ENCODE results near the gene GSTM4.

The GSTM4 gene

DNA sequence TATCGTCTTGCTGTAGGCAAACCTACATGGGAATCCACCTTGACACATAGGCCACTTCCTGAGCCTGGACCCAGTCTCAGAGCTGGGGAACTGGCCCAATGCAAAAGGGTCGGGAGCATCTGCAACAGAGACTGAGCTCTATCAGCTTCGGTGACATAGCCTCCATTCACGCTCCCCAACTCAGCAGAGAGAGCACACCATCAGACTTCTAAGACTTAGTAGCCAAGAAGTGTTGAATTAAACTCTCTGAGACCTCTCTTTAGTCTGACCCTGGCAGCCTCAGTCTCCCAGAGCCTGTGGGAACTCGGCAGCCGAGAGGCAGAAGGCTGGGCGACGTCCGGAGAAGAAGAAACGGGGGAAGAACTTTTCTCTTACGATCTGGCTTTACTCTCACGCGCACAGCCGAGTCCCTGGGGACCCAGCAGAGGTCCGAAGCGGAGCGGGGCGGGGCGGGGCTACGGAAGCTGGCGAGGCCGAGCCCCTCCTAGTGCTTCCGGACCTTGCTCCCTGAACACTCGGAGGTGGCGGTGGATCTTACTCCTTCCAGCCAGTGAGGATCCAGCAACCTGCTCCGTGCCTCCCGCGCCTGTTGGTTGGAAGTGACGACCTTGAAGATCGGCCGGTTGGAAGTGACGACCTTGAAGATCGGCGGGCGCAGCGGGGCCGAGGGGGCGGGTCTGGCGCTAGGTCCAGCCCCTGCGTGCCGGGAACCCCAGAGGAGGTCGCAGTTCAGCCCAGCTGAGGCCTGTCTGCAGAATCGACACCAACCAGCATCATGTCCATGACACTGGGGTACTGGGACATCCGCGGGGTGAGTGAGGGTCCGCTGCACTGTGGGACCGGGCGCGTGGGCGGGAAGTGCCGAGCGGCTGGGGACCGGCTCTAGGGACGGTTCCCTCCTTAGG is at the start of gene GSTM4:
Gene GSTM4 (plus strand): TSS at position 485 of the 905 bp plus-strand sequence. CDS start 291 bp downstream, at position 776.
- peak; percentile 81 for DNase-seq

- no peak for DNase-seq
These were observed 46.0 kb upstream of the GSTM4 start for GRCh38 chr1:109609881-109610280.

GRCh38 chr1:109610609-109611307 is 45.1 kb upstream of the GSTM4 start:
- no peak for DNase-seq

DNA sequence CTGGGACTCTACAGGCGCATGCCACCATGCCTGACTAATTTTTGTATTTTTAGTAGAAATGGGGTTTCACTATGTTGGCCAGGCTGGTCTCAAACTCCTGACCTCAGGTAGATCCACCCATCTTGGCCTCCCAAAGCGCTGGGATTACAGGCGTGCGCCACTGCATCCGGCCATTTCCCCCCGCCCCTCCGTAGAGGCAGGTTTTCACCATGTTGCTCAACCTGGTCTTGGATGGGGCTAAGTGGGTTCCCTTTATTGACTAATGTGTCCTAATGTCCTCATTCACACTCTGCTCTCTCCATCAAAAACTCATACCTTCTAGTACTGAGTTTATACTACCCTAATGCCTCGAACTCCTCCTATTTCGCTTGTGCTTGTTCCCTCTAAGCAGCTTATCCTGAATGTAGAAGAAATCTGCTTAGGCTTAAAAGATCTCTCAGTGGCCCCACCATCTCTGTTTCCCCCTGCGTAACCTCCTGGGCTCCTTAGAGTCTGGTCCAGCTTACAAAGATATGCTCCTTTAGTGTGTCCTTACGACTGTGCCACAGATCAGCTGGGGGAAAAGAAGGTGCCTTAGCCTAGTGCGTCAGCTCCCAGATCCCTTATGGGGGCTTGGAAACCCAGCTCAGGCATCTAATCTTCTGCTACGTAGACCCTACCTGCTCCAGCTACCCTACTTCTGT is 44.5 kb upstream of the GSTM4 start:
- DNase-seq: peak; percentile 98

DNA sequence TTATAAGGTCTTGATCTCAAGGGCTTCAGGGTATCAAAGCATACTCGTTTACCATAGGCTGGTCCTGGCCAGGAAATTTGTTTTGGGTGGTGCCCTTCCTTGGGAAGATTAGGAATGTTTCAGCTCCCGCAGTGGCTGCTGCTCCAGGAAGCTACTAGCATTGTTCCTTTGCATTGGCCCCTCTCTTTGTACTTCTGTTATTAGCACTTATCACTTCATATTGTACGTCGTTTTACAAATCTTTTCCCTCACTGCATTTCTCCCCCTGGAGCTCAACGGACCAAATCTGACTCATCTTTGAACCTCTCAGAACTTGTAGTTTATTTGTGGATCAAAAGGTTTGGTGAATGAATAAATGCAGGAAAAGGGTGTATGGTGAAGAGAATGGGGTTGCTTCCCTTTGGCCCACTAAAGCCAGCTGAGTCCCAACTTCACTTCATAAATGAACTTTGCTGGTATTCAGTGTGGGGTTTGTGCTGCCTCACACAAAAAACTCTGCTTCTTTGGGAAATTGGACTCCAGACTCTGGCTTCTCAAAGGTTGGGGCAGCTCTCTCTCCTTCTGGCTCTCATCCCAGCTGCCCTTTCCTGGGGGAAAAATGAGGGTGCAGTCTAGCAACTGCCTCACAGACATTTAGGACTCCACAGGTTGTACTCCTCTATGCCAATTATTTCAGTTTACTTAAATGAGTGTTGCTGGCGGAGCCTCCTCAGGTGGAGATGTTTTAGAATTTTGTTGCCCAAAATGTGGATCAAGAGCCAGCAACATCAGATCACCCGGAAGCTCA is 42.3 kb upstream of the GSTM4 start:
- DNase-seq: peak; percentile 97

DNA sequence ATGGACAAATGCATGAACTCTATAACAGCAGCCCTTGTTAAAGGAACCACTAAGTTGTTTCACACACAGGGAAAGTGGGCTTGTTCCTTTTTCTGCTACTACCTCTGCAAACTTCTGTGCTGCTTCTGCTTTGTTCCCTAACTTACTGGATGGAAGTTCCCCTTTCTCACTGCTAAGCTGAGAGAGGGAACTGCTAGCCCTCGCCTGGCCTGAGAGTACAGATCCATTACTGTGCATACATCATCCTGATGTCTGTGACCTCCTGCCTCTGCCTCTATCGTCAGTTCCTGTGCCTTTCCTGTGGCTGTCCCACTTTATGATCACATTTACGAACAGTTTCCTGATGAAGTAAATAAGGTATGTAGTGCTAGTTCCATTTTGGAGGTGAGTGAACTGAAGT is 40.0 kb upstream of the GSTM4 start:
- no peak for DNase-seq

DNA sequence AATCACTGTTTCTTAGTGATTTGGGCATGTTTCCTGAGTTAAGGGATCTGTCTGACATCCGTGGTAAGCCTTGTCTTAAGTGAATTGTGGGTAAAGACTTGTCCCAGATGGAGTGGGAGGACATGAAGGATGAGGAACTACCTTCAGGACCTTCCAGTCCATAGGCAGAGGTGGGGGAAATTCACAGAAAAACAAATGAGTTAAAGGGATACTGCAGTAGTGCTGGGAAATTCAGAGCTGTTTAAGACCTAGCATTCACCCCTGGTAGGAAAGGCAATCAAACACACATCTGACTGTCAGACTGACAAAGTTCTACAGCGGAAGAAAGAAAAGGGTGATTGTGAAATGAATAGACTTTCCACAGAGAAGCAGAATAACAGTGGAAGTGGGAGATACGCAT is 39.5 kb upstream of the GSTM4 start:
- DNase-seq: no peak

- peak; percentile 36 for DNase-seq
These were observed 38.6 kb upstream of the GSTM4 start for GRCh38 chr1:109617291-109617801.

GRCh38 chr1:109618661-109619575 is 37.0 kb upstream of the GSTM4 start:
- DNase-seq: peak; percentile 89

- DNase-seq: peak; percentile 88
These were observed 36.1 kb upstream of the GSTM4 start, which contains the start of the genes AMPD2 and GNAT2 for GRCh38 chr1:109619576-109620400. Gene AMPD2, plus strand, starts transcription at chr1:109619837. Its CDS starts 1,339 bp downstream, at chr1:109621176. Gene GNAT2, minus strand, starts transcription at chr1:109619616. Its CDS starts 6,746 bp downstream, at chr1:109612870.

DNA sequence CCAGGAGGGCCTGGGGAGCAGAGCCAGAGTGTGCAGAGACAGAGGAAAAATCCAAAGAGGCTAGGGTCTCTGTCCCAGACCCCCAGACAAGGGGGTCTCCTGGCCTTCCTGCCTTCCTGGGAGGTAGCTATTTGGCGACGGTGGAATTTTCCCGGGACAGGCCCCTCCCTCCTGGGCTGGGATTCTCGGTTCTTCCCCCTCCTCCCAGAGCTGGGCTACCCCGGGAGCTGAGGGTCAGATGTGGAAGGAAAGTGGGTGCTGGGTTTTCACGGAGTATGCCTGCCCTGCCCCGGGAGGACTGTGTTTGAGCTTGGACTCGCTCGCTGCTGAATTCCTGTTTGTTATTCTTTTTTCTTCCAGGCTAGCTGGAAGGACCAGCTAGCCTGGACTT is 35.5 kb upstream of the GSTM4 start:
- DNase-seq: peak; percentile 62

DNA sequence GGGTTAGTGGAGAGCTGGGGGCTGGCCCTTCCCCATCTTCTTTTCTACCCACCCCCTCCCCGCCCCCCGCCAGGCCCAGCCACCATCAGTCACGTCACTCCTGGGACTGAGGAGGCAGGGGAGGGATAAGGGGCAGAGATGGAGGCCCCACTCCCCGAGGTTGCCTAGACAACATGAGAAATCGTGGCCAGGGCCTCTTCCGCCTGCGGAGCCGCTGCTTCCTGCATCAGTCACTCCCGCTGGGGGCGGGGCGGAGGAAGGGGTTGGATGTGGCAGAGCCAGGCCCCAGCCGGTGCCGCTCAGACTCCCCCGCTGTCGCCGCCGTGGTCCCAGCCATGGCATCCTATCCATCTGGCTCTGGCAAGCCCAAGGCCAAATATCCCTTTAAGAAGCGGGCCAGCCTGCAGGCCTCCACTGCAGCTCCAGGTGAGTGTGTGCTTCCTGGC is 35.0 kb upstream of the GSTM4 start:
- DNase-seq: peak; percentile 95

DNA sequence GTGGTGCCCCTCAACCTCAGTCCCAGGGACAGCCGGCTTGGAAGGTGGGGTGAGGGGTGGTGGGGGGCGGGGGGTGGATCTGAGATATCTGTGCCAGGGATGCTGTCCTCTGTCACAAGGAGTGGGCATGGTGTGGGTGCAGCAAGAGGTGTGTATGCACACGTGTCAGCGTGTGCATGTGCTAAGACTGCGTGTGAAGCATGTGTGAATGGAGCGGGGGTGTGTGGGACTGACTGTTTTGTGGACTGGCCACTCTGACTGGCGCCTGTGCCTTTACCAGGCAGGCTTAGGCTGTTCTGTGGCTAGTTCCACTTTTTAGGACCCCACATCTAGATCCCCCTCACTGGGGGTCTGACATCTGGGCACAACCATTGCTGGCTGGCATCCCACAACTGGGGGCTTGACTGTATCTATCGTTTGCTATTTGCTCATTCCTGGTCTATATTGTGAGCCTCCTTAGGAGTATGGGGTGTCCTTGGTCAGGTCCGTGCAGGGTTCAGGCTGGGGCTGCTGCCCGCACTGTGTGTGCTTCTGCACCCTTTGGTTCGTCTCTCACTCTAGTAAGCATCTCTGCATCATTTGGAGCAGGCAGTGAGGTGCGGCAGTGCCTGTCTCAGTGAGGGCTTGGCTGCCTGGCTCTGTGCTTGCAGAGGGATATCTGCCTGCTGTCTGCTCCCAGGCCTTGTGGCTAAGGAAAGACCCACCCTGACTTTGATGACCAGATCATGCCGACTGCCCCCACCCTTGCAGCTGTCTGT is 34.3 kb upstream of the GSTM4 start:
- no peak for DNase-seq

DNA sequence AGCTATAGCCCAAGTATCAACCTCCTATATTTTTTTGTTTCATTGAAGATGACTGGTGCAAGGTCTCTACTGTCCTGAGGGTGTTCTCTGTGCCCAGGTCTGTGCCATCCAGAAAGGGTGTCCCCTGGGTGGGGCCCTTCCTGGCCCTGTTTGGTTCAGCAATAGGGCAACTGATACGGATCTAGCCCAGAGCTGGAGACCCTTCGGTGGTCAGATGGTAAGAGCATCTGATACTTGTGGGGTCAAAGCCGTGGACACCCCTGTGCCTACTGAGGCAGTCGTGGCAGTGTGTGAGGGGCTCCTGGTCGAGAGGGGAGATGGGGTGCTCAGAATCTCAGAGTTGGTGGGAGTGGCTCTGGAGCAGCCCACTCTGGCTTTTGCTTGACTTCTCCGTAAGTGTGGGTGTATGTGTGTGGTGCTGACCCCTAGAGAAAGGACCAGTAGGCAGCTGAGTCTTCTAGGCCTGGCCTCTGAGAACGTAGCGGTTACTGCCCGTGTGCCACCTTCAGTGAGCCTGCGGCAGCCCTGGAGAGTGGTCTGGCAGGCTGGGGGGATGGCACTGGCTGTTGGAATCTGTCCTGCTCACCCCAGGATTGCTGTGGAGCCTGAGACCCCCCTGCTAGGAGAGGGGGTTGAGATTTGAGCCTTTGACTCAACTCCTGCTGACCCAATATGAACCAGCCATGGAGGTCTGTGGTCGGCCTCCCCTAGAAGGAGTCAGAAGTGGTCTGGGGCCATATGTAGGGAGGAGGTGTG is 33.6 kb upstream of the GSTM4 start:
- no peak for DNase-seq

- DNase-seq: no peak
These were observed 33.0 kb upstream of the GSTM4 start for GRCh38 chr1:109622895-109623294.

DNA sequence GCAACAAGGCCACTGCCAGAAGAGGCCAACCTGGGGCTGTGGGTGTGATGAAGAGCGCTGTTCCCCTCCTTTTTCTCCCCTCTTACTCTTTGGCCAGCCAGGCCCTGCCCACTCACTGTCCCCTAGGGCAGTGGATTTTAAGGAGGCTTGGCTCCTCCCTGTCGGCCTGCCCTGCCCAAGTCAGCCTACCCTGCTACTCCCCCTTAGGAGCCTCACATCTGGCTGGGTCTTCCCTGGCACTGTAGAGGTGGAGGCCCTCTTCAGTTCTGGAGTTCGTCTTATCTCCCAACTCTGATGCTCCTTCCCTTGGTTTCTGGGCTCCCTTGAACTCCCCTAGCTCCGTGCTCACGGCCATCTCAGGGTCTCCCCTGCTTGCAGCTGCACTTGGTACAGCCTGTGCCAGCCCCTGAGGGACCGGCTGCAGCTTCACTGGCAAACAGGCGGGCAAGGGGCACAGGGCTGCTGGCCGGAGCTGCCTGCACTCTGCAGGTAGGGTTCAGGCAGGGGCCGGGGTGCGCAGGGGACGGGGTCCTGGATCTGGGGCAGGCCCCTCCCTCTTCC is 32.2 kb upstream of the GSTM4 start:
- DNase-seq: no peak

- DNase-seq: peak; percentile 23
These were observed 31.5 kb upstream of the GSTM4 start for GRCh38 chr1:109624201-109625010.
